Right atrium auricular region (tissue), 2 donors: ENCODE data around the gene OMP. TPM values are rescaled to one million over a fixed set of nuclear protein-coding genes. Genes with fewer than 3 reads are reported as not detected.

Experiments
- DNase-seq: peaks from one replicate; pipeline ENCODE4 v3.0.0-alpha.2; 2019; ENCODE audit warnings: low spot score
- H3K27ac ChIP-seq, 2 donors: fragments of 200-600 bp; sonication (generic); 1 replicate in 1 of 2; 2 replicates in 1 of 2; pipeline ENCODE4 v1.5.1; 2016 to 2019
- H3K27me3 ChIP-seq, 2 donors: fragments of 200-600 bp; sonication (generic); one replicate each; pipeline versions ENCODE4 v1.5.1 to v1.6.0; 2017 to 2019
- H3K36me3 ChIP-seq: fragments of 200-600 bp; sonication (generic); one replicate; pipeline ENCODE4 v1.5.1; 2016
- H3K4me1 ChIP-seq, 2 donors: fragments of 200-600 bp; sonication (generic); one replicate each; pipeline versions ENCODE4 v1.5.1 to v1.6.0; 2017 to 2019
- H3K4me3 ChIP-seq, 2 donors: fragments of 200-600 bp; sonication (generic); 1 replicate in 1 of 2; 2 replicates in 1 of 2; pipeline ENCODE4 v1.5.1; 2017 to 2019; ENCODE audit warnings: mild to moderate bottlenecking in 1 of 2, moderate library complexity in 1 of 2
- H3K9me3 ChIP-seq, 2 donors: fragments of 200-600 bp; sonication (generic); one replicate each; pipeline ENCODE4 v1.5.1; 2019
- total RNA-seq, 2 donors: library from RNA; depleted of rRNA; stranded (reverse); fragments of >200 nt; gene quantifications; one replicate each; pipeline ENCODE4 v1.1.0, GENCODE V29; 2016
- TF ChIP-seq, protein P1 (sequence below), 2 donors: fragments of 200-600 bp; sonication (generic); IDR thresholded peaks; one replicate each; pipeline ENCODE4 v1.5.1; 2019; ENCODE audit warnings: antibody characterized with exemption in 2 of 2

The OMP gene
- total RNA-seq, 2 donors from 2014 or later = not detected

DNA sequence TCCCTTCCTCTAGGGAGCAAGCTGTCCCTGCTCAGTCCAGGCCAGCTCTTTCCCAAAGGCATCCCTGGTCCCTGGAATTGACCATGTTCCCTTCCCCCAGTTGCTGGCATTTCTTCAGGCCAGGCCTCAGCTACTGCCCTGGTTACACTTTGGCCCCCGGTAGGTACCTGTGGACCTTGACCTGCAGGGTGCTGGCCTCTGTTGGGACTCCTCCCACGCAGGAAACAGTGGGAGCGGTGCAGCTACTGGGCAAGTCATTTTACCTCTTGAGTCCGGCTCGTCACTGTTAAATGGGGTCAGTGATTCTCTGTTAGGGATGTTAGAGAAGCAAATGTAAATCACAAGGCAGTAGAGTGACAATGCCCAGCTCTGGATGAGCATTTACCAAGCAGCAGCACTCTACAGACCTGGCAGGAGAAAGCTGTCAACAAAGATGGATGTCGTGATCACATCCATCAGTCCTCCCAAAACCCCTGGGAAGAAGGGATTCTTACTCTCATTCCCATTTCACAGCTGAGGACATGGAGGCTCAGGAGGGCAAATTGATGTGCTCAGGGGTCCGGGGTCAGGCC lies 42.3 kb downstream of the OMP start:
- H3K27me3 ChIP-seq = no peaks in the 10 kb centered on the region
- no peak overlapping the region for H3K4me3 ChIP-seq
- H3K9me3 ChIP-seq = no peaks in the 10 kb centered on the region
- H3K4me1 ChIP-seq = peaks cover 0 to 11% of the 10 kb centered on the region in 2 donors
- TF ChIP-seq, protein P1, sequence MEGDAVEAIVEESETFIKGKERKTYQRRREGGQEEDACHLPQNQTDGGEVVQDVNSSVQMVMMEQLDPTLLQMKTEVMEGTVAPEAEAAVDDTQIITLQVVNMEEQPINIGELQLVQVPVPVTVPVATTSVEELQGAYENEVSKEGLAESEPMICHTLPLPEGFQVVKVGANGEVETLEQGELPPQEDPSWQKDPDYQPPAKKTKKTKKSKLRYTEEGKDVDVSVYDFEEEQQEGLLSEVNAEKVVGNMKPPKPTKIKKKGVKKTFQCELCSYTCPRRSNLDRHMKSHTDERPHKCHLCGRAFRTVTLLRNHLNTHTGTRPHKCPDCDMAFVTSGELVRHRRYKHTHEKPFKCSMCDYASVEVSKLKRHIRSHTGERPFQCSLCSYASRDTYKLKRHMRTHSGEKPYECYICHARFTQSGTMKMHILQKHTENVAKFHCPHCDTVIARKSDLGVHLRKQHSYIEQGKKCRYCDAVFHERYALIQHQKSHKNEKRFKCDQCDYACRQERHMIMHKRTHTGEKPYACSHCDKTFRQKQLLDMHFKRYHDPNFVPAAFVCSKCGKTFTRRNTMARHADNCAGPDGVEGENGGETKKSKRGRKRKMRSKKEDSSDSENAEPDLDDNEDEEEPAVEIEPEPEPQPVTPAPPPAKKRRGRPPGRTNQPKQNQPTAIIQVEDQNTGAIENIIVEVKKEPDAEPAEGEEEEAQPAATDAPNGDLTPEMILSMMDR (IDR thresholded peaks at IDR 0.05) = no peak
- no peak overlapping the region for H3K27ac ChIP-seq
- DNase-seq = no peak
- no peaks in the 10 kb centered on the region for H3K36me3 ChIP-seq

DNA sequence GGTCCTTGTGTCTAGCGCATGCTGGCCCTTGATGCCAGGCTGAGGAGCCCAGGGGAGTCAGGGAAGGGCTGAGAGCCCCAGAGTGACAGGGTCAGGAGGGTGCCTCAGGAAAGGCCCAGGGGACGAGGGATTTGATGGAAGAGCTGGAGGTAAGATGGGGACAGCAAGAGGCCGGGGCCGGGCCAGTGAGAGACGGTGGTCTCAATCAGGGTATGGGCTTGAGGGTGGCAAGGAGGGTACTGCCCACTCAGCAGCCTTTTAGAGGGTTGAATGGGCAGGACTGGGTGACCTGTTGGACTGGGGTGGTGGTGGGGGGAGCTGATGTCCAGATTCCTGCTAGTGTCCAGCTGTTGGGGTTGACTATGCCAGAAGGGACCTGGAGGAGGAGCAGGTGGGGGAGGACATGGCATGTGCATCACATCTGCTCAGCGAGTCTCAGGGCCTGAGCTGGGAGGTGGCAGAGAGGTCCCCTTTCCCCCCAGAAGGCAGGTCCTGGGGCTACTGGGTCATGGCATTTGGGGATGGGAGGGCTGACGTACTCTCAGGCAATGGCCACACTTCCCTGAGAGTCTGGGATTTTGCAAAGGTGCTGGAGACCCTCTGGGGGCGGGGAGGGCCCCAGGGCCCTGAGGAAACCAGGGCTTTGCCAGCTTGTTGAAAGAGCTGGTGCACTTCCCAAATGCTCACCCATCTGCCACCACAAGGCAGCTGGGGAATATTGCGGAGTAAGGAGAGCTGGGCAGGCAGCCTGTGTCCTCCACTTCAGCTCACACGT lies 43.8 kb downstream of the OMP start:
- Histone ChIP-seq H3K9me3 (no peaks in the 10 kb centered on the region), H3K4me1 (no peaks in the 10 kb centered on the region), H3K27me3 (no peaks in the 10 kb centered on the region), H3K4me3 (no peak overlapping the region), H3K27ac (no peak overlapping the region), H3K36me3 (no peaks in the 10 kb centered on the region)
- DNase-seq = no peak
- TF ChIP-seq, protein P1 (IDR thresholded peaks at IDR 0.05) = no peak

DNA sequence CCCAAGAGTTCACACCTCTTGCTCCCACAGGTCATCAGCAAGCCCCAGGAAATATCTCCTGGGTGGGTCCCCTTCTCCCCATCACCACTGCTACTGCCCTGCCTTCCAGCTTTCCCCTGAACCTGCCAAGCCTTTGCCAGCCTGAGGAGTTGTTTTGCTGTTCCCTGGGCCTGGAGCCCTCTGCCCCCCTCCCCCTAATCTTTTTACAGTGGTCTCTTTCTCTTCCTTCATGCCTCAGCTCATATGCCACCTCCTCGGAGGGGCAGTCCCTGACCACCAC lies 44.3 kb downstream of the OMP start:
- TF ChIP-seq, protein P1 (IDR thresholded peaks at IDR 0.05) = no peak
- Histone ChIP-seq H3K9me3 (no peaks in the 10 kb centered on the region), H3K4me3 (no peak overlapping the region), H3K36me3 (no peaks in the 10 kb centered on the region), H3K4me1 (no peaks in the 10 kb centered on the region), H3K27me3 (no peaks in the 10 kb centered on the region), H3K27ac (no peak overlapping the region)
- no peak for DNase-seq

DNA sequence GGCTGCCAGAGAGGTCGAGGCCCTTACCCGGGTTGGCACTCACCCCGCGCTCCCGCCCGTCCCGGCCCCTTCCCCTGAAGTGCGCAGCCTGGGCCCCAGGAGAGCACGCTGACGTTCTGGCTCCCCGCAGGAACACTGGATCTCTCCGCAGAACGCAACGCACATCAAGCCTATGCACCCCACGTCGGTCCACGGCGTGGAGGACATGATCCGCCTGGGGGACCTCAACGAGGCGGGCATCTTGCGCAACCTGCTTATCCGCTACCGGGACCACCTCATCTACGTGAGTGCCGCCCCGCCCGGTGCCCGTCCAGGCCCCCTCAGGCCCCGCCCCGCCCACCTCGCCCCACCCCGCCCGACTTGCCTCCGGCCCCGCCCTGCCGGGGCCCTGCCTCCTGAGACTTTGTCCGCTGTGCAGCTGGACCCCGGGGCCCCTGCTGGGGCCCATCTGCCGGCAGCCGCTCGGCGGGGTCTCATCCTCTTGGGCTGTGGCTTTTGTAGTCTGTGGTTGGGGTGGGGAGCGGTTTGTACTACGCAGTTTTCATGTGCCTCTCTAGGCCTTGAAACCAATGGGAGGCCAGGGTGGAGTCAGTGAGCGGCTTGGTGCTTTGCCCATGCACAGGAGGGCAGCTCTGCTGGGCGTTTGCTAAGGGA lies 45.2 kb downstream of the OMP start:
- TF ChIP-seq, protein P1 (IDR thresholded peaks at IDR 0.05) = no peak
- H3K4me3 ChIP-seq = peak overlapping the region in 1 of 2 donors; percentile 33
- H3K27me3 ChIP-seq = no peaks in the 10 kb centered on the region
- H3K9me3 ChIP-seq = no peaks in the 10 kb centered on the region
- H3K27ac ChIP-seq = no peak overlapping the region
- no peaks in the 10 kb centered on the region for H3K36me3 ChIP-seq
- H3K4me1 ChIP-seq = no peaks in the 10 kb centered on the region
- DNase-seq = no peak

DNA sequence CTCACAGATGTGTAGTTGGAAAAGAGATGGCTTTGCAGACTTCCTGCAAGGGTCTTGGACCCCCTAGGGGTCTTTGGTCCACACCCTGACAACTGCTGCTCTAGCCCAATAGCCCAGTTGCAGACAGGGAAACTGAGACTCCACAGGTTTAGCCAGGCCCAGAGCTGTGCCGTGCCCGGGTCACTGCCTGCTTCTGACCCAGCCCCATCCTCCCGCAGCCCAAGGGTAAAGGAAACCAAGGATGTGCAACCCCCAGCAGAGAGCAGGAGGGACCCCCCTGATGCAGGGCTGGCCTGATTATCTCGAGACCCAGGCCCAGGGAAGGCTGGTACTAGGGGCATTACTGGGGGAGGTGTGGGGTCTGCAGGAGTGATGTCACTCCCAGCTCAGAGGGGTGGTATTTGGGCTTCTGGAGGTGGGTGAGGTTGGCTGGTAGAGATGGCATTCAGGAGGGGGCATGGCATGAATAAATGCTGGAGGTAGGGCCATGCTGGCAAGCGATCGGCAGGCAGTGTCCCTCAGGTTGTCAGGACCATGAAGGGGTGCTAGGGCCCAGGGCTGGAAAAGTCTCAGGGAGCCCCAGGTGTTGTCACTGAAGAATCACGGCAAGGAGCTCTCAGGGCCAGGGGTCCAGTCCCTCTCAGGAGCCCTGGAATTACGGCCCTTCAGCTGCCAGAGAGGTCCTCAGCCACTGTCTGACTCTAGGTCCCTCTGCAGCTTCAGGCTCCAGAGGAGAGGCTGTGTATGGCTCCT lies 46.5 kb downstream of the OMP start:
- no peak for DNase-seq
- Histone ChIP-seq H3K4me1 (peaks cover 0 to 10% of the 10 kb centered on the region in 2 donors), H3K36me3 (no peaks in the 10 kb centered on the region), H3K27ac (no peak overlapping the region), H3K27me3 (no peaks in the 10 kb centered on the region), H3K9me3 (no peaks in the 10 kb centered on the region), H3K4me3 (no peak overlapping the region)
- TF ChIP-seq, protein P1 (IDR thresholded peaks at IDR 0.05) = no peak
